Osteoblast (primary cell): ENCODE data around the gene APPBP2. TPM values are rescaled to one million over a fixed set of nuclear protein-coding genes. Genes with fewer than 3 reads are reported as not detected.

Source experiments
- DNase-seq: peaks from one replicate; pipeline ENCODE4 v3.0.0; 2011; ENCODE audit warnings: low spot score, mixed read lengths; ENCODE audit not compliant: insufficient read length; ENCODE audit errors: missing footprints
- H2AFZ ChIP-seq: 2 replicates; pipeline ENCODE4 v1.6.0; 2011; ENCODE audit warnings: mild to moderate bottlenecking, low read length
- H3K27ac ChIP-seq: 2 replicates; pipeline ENCODE4 v1.5.1; 2011; ENCODE audit warnings: mild to moderate bottlenecking, low read depth, low read length, moderate library complexity
- H3K27me3 ChIP-seq: 2 replicates; pipeline ENCODE4 v1.6.0; 2012; ENCODE audit warnings: mild to moderate bottlenecking, control low read depth, inconsistent platforms, low read length, moderate library complexity; ENCODE audit not compliant: insufficient read depth
- H3K36me3 ChIP-seq: 2 replicates; pipeline ENCODE4 v1.5.1; 2011; ENCODE audit warnings: mild to moderate bottlenecking, low read length, control low read depth, moderate library complexity; ENCODE audit not compliant: insufficient read depth
- H3K4me1 ChIP-seq: 2 replicates; pipeline ENCODE4 v1.5.1; 2011; ENCODE audit warnings: mild to moderate bottlenecking, low read length, control low read depth, moderate library complexity; ENCODE audit not compliant: insufficient read depth
- H3K4me2 ChIP-seq: 2 replicates; pipeline ENCODE4 v1.6.0; 2011; ENCODE audit warnings: mild to moderate bottlenecking, low read length; ENCODE audit not compliant: insufficient read depth
- H3K4me3 ChIP-seq: fragments of 200-600 bp; sonication (generic); 3 replicates; pipeline ENCODE4 v1.5.1; 2012; ENCODE audit warnings: mild to moderate bottlenecking, low read length, inconsistent platforms; ENCODE audit not compliant: insufficient read depth
- H3K79me2 ChIP-seq: 2 replicates; pipeline ENCODE4 v1.6.0; 2012; ENCODE audit warnings: mild to moderate bottlenecking, low read length, control low read depth, inconsistent platforms; ENCODE audit not compliant: insufficient read depth
- H3K9me3 ChIP-seq: 2 replicates; pipeline ENCODE4 v1.5.1; 2011; ENCODE audit warnings: low read depth, low read length, control low read depth
- H4K20me1 ChIP-seq: 2 replicates; pipeline ENCODE4 v1.6.0; 2012; ENCODE audit warnings: mild to moderate bottlenecking, low read length, control low read depth; ENCODE audit not compliant: insufficient read depth
- total RNA-seq: library from RNA; depleted of rRNA; stranded (reverse); fragments of >200 nt; gene quantifications from 2 replicates; pipeline ENCODE4 v1.2.3, GENCODE V29; 2012
- TF ChIP-seq, protein P1 (sequence below): IDR thresholded peaks from 2 replicates; pipeline ENCODE4 v1.5.1; 2011; ENCODE audit warnings: mild to moderate bottlenecking, low read depth, low read length, moderate library complexity; ENCODE audit errors: extremely low read depth

APPBP2 gene
- total RNA-seq, 1 donor: 49.9 TPM

DNA sequence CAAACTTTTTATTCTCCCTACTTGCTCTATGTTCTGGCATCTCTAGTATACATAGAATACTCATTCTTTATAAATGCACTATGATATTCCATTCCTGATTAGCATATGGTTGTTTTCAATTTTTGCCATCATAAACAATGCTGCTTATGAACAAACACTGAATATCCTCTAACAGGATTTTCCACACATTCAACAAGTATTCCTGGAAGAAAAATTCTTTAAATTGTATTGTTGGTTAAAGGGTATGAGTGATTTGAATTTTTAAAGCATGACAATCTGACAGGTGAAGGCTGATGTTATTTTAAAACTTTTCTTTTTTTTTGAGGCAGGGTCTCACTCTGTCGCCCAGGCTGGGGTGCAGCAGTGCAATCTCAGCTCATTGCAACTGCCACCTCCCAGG is 11.5 kb downstream of the APPBP2 start:
- peaks cover 93% of the 10 kb centered on the region for H3K79me2 ChIP-seq
- H3K4me3 ChIP-seq: no peak overlapping the region
- H4K20me1 ChIP-seq: peaks cover 64% of the 10 kb centered on the region
- H3K4me1 ChIP-seq: no peaks in the 10 kb centered on the region
- H2AFZ ChIP-seq: no peak overlapping the region
- H3K27ac ChIP-seq: no peak overlapping the region
- no peak for DNase-seq
- H3K4me2 ChIP-seq: no peak overlapping the region
- H3K36me3 ChIP-seq: peaks cover 35% of the 10 kb centered on the region
- no peaks in the 10 kb centered on the region for H3K27me3 ChIP-seq
- TF ChIP-seq, protein P1, sequence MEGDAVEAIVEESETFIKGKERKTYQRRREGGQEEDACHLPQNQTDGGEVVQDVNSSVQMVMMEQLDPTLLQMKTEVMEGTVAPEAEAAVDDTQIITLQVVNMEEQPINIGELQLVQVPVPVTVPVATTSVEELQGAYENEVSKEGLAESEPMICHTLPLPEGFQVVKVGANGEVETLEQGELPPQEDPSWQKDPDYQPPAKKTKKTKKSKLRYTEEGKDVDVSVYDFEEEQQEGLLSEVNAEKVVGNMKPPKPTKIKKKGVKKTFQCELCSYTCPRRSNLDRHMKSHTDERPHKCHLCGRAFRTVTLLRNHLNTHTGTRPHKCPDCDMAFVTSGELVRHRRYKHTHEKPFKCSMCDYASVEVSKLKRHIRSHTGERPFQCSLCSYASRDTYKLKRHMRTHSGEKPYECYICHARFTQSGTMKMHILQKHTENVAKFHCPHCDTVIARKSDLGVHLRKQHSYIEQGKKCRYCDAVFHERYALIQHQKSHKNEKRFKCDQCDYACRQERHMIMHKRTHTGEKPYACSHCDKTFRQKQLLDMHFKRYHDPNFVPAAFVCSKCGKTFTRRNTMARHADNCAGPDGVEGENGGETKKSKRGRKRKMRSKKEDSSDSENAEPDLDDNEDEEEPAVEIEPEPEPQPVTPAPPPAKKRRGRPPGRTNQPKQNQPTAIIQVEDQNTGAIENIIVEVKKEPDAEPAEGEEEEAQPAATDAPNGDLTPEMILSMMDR: no peak
- H3K9me3 ChIP-seq: no peaks in the 10 kb centered on the region

DNA sequence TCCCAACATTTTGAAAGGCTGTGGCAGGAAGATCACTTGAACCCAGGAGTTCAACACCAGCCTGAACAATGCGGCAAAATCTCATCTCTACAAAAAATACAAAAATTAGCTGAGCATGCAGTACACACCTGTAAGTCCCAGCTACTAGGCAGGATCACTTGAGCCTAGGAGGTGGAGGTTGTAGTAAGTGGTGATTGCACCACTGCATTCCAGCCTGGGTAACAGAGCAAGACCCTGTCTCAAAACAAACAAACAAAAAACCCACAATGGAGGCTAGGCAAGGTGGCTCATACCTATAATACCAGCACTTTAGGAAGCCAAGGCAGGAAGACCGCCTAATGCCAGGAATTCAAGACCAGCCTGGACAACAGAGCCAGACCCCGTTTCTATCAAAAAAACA is 12.0 kb downstream of the APPBP2 start:
- DNase-seq: no peak
- Histone ChIP-seq H3K36me3 (peaks cover 34% of the 10 kb centered on the region), H3K27ac (no peak overlapping the region), H3K4me1 (no peaks in the 10 kb centered on the region), H4K20me1 (peaks cover 61% of the 10 kb centered on the region), H2AFZ (no peak overlapping the region), H3K4me3 (no peak overlapping the region), H3K4me2 (no peak overlapping the region), H3K27me3 (no peaks in the 10 kb centered on the region), H3K79me2 (peaks cover 93% of the 10 kb centered on the region), H3K9me3 (no peaks in the 10 kb centered on the region)
- TF ChIP-seq, protein P1: no peak

DNA sequence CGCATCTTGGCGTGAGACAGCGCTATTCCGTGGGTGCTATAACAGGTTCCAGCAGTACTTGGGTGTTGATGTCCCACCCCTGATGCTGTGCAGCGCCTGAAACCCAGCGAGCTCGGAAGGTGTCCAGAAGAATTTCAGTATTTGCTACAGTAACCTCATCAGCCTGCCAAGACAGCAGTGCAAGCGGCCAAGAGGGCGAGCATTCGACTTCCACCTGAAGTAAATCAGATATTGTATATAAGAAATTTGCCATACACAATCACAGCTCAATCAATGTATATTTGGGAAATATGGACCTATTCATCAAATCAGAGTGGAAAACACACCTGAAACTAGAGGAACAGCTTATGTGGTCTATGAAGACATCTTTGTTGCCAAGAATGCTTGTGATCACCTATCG is 13.0 kb downstream of the APPBP2 start:
- no peak for DNase-seq
- Histone ChIP-seq H3K36me3 (peaks cover 34% of the 10 kb centered on the region), H3K4me2 (no peak overlapping the region), H2AFZ (no peak overlapping the region), H3K9me3 (no peaks in the 10 kb centered on the region), H3K4me1 (no peaks in the 10 kb centered on the region), H3K27ac (no peak overlapping the region), H3K4me3 (no peak overlapping the region), H3K79me2 (peaks cover 93% of the 10 kb centered on the region), H4K20me1 (peaks cover 65% of the 10 kb centered on the region), H3K27me3 (no peaks in the 10 kb centered on the region)
- TF ChIP-seq, protein P1: no peak

DNA sequence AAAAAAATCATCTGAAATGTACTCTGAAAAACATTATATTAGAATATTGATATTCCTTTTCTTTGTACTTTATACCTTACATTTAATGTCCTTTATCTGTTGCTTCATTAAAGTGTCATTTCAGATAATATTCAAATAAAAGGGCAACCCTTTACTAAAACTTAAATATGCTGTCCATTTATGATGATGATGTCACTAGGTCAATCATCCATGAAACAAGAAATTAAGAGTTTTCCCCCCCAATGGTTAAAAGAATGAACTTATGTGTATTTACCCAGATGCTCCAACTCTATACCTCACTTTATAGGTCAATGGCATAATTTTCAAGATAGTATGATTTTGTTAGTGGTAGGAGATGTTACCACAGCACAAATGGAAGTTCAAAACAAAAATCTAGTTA is 15.3 kb downstream of the APPBP2 start:
- no peak overlapping the region for H2AFZ ChIP-seq
- no peak overlapping the region for H3K4me2 ChIP-seq
- H3K79me2 ChIP-seq: peaks cover 90% of the 10 kb centered on the region
- peaks cover 56% of the 10 kb centered on the region for H4K20me1 ChIP-seq
- no peak overlapping the region for H3K4me3 ChIP-seq
- H3K36me3 ChIP-seq: peaks cover 29% of the 10 kb centered on the region
- no peak for DNase-seq
- H3K27me3 ChIP-seq: no peaks in the 10 kb centered on the region
- no peak overlapping the region for H3K27ac ChIP-seq
- peaks cover 13% of the 10 kb centered on the region for H3K4me1 ChIP-seq
- H3K9me3 ChIP-seq: no peaks in the 10 kb centered on the region
- TF ChIP-seq, protein P1: no peak
